Gastroesophageal sphincter (tissue), 3 donors: ENCODE results near the gene FAM89A.

Experiments
- EP300 ChIP-seq: sonication (generic); formaldehyde crosslinking; IDR thresholded peaks from one replicate; pipeline ENCODE4 v1.6.1; 2017; ENCODE audit warnings: antibody characterized with exemption, mild to moderate bottlenecking
- POLR2A ChIP-seq, 2 donors: fragments of 450-650 bp; IDR thresholded peaks; one replicate each; pipeline ENCODE4 v1.6.1; 2017; ENCODE audit warnings: antibody characterized with exemption in 2 of 2, mild to moderate bottlenecking in 2 of 2, moderate library complexity in 1 of 2
- POLR2AphosphoS5 ChIP-seq: sonication (generic); formaldehyde crosslinking; IDR thresholded peaks from one replicate; pipeline ENCODE4 v1.6.1; 2017; ENCODE audit warnings: antibody characterized with exemption
- TF ChIP-seq, protein P1 (sequence below), 4 experiments: fragments of 200-600 bp in 2 of 4; fragments of 450-650 bp in 2 of 4; sonication (generic) in 1 of 4; IDR thresholded peaks; one replicate each; pipeline ENCODE4 v1.5.1; 2017 to 2019; ENCODE audit warnings: antibody characterized with exemption in 4 of 4, mild to moderate bottlenecking in 2 of 4, moderate library complexity in 2 of 4

DNA sequence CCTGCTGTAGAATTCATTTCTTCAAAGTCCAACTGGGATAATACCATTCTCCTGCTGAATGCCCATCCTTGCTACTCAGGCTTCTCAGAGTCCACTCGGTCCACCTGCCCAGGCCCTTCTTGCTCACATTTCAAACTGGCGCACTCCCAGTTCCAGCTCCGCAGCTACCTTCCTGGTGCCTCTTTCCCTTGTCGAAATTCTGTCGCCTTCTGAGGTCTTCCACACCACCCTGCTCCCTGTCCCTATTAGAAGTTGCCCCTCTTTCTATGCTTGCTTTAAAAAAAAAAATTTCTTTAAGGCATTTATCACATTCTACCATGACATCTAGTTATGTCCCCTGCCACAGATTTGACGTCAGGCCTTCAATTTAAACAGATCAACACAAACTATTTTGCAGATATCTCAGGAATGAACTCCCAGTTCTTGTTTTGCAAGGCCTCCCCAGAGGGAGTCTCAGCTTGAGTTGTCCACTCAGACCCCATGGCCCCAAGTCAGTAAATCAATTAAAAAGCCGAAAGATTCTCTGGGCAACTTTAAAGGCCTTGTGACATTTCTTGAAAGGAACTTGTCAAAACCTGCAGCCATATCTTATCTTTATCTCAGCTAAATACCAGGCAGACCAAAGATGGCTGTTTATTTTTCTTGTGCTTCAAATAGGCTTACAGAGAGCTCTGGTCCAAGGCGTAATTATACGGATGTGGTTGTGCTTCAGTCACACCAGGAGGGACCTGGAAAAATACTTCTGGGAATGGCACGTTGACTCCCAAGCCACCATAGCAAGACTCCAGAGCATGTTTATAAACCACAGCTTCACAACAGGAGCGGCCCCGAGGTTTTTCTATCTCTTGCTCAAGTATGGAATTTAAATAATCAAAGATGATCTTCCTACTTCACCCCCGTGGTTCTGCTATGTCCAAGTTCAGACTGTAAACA is 2.2 kb downstream of the FAM89A start:
- TF ChIP-seq, protein P1, sequence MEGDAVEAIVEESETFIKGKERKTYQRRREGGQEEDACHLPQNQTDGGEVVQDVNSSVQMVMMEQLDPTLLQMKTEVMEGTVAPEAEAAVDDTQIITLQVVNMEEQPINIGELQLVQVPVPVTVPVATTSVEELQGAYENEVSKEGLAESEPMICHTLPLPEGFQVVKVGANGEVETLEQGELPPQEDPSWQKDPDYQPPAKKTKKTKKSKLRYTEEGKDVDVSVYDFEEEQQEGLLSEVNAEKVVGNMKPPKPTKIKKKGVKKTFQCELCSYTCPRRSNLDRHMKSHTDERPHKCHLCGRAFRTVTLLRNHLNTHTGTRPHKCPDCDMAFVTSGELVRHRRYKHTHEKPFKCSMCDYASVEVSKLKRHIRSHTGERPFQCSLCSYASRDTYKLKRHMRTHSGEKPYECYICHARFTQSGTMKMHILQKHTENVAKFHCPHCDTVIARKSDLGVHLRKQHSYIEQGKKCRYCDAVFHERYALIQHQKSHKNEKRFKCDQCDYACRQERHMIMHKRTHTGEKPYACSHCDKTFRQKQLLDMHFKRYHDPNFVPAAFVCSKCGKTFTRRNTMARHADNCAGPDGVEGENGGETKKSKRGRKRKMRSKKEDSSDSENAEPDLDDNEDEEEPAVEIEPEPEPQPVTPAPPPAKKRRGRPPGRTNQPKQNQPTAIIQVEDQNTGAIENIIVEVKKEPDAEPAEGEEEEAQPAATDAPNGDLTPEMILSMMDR (IDR thresholded peaks at IDR 0.05): no peak
- TF ChIP-seq POLR2AphosphoS5 (no peak), EP300 (no peak), POLR2A (IDR thresholded peaks at IDR 0.05) (no peak)
